Smooth muscle cell (in vitro differentiated cells): Measurements from ENCODE around the gene MSRB1. TPM values are rescaled to one million over a fixed set of nuclear protein-coding genes. Genes with fewer than 3 reads are reported as not detected.

Source experiments
- DNase-seq: peaks from one replicate; lab custom pipeline; 2025; ENCODE audit not compliant: unreplicated experiment; lab: John Stamatoyannopoulos, UW
- H2AFZ ChIP-seq: fragments of 200-600 bp; sonication (generic); 2 replicates; pipeline ENCODE4 v1.6.0; 2016; ENCODE audit warnings: antibody characterized with exemption, low read depth, mild to moderate bottlenecking
- H3F3A ChIP-seq: fragments of 200-600 bp; sonication (generic); 2 replicates; pipeline ENCODE4 v1.6.0; 2017; ENCODE audit warnings: antibody characterized with exemption, low read depth
- H3K27ac ChIP-seq: fragments of 200-600 bp; sonication (generic); 2 replicates; pipeline ENCODE4 v1.5.1; 2016; ENCODE audit warnings: low read depth, mild to moderate bottlenecking
- H3K27me3 ChIP-seq: fragments of 200-600 bp; sonication (generic); 2 replicates; pipeline ENCODE4 v1.6.1; 2016; ENCODE audit warnings: low read depth, mild to moderate bottlenecking
- H3K36me3 ChIP-seq: fragments of 200-600 bp; sonication (generic); 2 replicates; pipeline ENCODE4 v1.5.1; 2016; ENCODE audit warnings: low read depth
- H3K4me1 ChIP-seq: fragments of 200-600 bp; sonication (generic); 2 replicates; pipeline ENCODE4 v1.5.1; 2016; ENCODE audit warnings: low read depth
- H3K4me2 ChIP-seq: fragments of 200-600 bp; sonication (generic); 2 replicates; pipeline ENCODE4 v1.6.0; 2016; ENCODE audit warnings: mild to moderate bottlenecking
- H3K4me3 ChIP-seq: fragments of 200-600 bp; sonication (generic); 2 replicates; pipeline ENCODE4 v1.5.1; 2016; ENCODE audit warnings: mild to moderate bottlenecking
- H3K79me2 ChIP-seq: fragments of 200-600 bp; sonication (generic); 2 replicates; pipeline ENCODE4 v1.6.0; 2016; ENCODE audit warnings: low read depth, mild to moderate bottlenecking
- H3K9ac ChIP-seq: fragments of 200-600 bp; sonication (generic); 2 replicates; pipeline ENCODE4 v1.6.0; 2016; ENCODE audit warnings: low read depth
- H3K9me3 ChIP-seq: fragments of 200-600 bp; sonication (generic); replicated peaks from 2 replicates; pipeline ENCODE4 v1.5.1; 2016; ENCODE audit warnings: low read depth
- H4K20me1 ChIP-seq: fragments of 200-600 bp; sonication (generic); 2 replicates; pipeline ENCODE4 v1.6.0; 2016; ENCODE audit warnings: low read depth
- WGBS: methylation state at CpG from one replicate; pipeline ENCODE4 v1.1.7; 2016; ENCODE audit warnings: low lambda C conversion rate; 5-methylcytosine and 5-hydroxymethylcytosine counted together
- polyA plus RNA-seq: library from polyadenylated mRNA; unstranded; fragments of >200 nt; fragmentation: Nextera tagmentation; extraction: Ambion mirVana; gene quantifications from 2 replicates; pipeline ENCODE4 v1.2.1, GENCODE V29; 2016
- total RNA-seq: library from RNA; depleted of rRNA; stranded (reverse); fragments of >200 nt; gene quantifications from 2 replicates; pipeline ENCODE4 v1.2.3, GENCODE V29; 2014
- TF ChIP-seq, protein P1 (sequence below): fragments of 200-600 bp; sonication (generic); IDR thresholded peaks from 2 replicates; pipeline ENCODE4 v1.5.1; 2017; ENCODE audit warnings: borderline replicate concordance, mild to moderate bottlenecking, antibody characterized with exemption; ENCODE audit not compliant: insufficient read depth, poor library complexity, severe bottlenecking

Gene MSRB1
- total and polyA plus RNA-seq, 2 experiments from 2014 or later: 9.9 to 21.8 TPM

DNA sequence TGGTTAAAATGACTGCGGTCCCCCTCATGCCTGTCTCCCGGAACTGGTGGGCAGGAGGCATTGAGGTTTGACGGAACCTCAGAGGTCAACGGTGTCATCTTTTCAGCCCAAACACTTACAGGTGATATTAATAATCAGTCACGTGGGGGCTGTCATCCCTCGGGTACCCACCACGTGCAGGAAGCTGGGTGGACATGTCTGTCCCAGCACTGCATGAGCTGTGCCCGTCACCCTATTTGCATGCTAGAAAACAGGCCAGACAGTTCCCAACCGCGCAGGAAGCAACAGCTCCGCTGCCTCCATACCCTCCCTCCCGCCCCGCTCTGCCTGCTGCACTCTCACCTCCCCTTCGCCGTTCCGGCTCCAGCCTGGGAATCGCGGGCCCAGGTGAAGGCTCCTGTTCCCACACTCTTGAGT is 48.1 kb upstream of the MSRB1 start:
- peaks cover 39% of the 10 kb centered on the region for H3K27me3 ChIP-seq
- H3K4me1 ChIP-seq: peaks cover 10% of the 10 kb centered on the region
- TF ChIP-seq, protein P1, sequence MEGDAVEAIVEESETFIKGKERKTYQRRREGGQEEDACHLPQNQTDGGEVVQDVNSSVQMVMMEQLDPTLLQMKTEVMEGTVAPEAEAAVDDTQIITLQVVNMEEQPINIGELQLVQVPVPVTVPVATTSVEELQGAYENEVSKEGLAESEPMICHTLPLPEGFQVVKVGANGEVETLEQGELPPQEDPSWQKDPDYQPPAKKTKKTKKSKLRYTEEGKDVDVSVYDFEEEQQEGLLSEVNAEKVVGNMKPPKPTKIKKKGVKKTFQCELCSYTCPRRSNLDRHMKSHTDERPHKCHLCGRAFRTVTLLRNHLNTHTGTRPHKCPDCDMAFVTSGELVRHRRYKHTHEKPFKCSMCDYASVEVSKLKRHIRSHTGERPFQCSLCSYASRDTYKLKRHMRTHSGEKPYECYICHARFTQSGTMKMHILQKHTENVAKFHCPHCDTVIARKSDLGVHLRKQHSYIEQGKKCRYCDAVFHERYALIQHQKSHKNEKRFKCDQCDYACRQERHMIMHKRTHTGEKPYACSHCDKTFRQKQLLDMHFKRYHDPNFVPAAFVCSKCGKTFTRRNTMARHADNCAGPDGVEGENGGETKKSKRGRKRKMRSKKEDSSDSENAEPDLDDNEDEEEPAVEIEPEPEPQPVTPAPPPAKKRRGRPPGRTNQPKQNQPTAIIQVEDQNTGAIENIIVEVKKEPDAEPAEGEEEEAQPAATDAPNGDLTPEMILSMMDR: no peak
- DNase-seq: no peak
- H3K9me3 ChIP-seq: no peaks in the 10 kb centered on the region
- H3K4me2 ChIP-seq: peak overlapping the region; percentile 82
- no peak overlapping the region for H2AFZ ChIP-seq
- H3K27ac ChIP-seq: no peak overlapping the region
- H4K20me1 ChIP-seq: no peaks in the 10 kb centered on the region
- 29% methylated on average over 18 of the region's 18 CpGs for WGBS
- no peaks in the 10 kb centered on the region for H3K36me3 ChIP-seq
- H3K9ac ChIP-seq: no peak overlapping the region
- H3K79me2 ChIP-seq: no peaks in the 10 kb centered on the region
- peaks cover 19% of the 10 kb centered on the region for H3F3A ChIP-seq
- peak overlapping the region; percentile 46 for H3K4me3 ChIP-seq

DNA sequence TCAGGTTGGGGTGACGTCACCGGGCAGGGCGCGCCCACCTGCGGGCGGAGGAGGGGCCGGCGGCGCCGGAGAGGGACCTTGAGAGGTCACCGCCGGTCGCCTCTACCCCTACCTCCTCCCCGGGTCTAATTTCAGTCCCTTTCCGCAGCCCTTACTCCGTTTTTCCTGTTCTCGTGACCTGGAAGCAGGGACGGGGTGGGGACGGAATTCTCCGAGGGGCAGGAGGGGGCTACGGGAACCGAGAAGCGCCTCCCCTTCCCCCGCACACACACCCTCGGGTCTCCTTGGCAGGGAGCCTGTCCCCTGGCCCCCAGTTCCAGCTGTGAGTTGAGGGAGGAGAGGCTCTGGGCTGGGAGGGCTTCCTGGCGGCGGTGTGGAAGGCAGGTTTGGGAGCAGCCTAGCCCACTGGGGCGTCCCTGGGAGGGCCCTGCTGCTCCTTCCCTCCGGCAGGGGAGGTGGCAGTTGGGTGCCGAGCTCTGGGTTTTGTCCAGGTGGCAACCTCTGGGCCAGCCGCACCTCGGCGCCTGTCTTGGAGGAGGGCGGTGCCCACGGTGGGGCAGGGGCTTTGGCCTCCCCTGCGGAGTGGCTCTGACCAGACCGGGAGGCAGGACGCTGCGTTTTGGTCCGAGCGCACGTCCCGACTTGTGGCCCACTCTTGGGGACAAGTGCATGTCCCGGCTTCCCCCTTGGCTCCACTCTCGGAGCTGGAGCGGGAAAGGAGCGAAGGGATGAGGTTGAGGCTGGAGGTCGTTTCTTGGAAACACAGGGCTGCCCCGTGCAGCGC is 47.5 kb upstream of the MSRB1 start:
- TF ChIP-seq, protein P1: no peak
- WGBS: 6% methylated on average over 45 of the region's 50 CpGs
- H3K9me3 ChIP-seq: no peaks in the 10 kb centered on the region
- peaks cover 10% of the 10 kb centered on the region for H3K4me1 ChIP-seq
- DNase-seq: no peak
- H3K27ac ChIP-seq: no peak overlapping the region
- H4K20me1 ChIP-seq: no peaks in the 10 kb centered on the region
- H3K4me2 ChIP-seq: peak overlapping the region; percentile 82
- no peaks in the 10 kb centered on the region for H3K36me3 ChIP-seq
- H3F3A ChIP-seq: peaks cover 13% of the 10 kb centered on the region
- H2AFZ ChIP-seq: no peak overlapping the region
- no peaks in the 10 kb centered on the region for H3K79me2 ChIP-seq
- H3K4me3 ChIP-seq: peak overlapping the region; percentile 46
- H3K27me3 ChIP-seq: peaks cover 39% of the 10 kb centered on the region
- H3K9ac ChIP-seq: no peak overlapping the region

- Histone ChIP-seq H3K9me3 (no peaks in the 10 kb centered on the region), H3K9ac (no peak overlapping the region), H3K4me3 (peak overlapping the region; percentile 46), H3K27ac (no peak overlapping the region), H2AFZ (no peak overlapping the region), H3K36me3 (no peaks in the 10 kb centered on the region), H3K79me2 (no peaks in the 10 kb centered on the region), H3K27me3 (peaks cover 39% of the 10 kb centered on the region), H3K4me2 (peak overlapping the region; percentile 82), H3K4me1 (peaks cover 13% of the 10 kb centered on the region), H4K20me1 (no peaks in the 10 kb centered on the region), H3F3A (peaks cover 8% of the 10 kb centered on the region)
- WGBS: 0% methylated on average over 4 of the region's 25 CpGs
- no peak for DNase-seq
- TF ChIP-seq, protein P1: no peak
Measured at GRCh38 chr16:1990101-1990350, 47.0 kb upstream of the MSRB1 start.
